HEK293 (cell line): Measurements from ENCODE around the gene ABHD12B.
A peak's percentile ranks its signal among the peaks of the same experiment; 100 is the strongest.

Experiments used
- CTCF ChIA-PET: fragments of 350-600 bp; formaldehyde crosslinking; extraction: SDS; loops from one replicate; lab custom pipeline; 2021; ENCODE audit warnings: antibody characterized with exemption; lab: Yijun Ruan, JAX
- POLR2A ChIA-PET: fragments of 300-600 bp; formaldehyde crosslinking; extraction: SDS; loops from one replicate; lab custom pipeline; 2020; ENCODE audit warnings: antibody characterized with exemption, inconsistent platforms; lab: Yijun Ruan, JAX
- H3K27ac ChIP-seq: fragments of 200-500 bp; sonication (Bioruptor generic); 2 replicates; pipeline ENCODE4 v1.5.1; 2014; ENCODE audit warnings: low read depth, low read length, control low read depth, inconsistent platforms; ENCODE audit errors: extremely low read depth
- H3K36me3 ChIP-seq, 2 experiments: fragments of 200-500 bp in 1 of 2; sonication (Bioruptor generic) in 1 of 2; 1 replicate in 1 of 2; 2 replicates in 1 of 2; pipeline ENCODE4 v1.5.1; 2014 to 2017; ENCODE audit warnings: inconsistent platforms in 2 of 2, low read length in 2 of 2; ENCODE audit not compliant: control insufficient read depth in 2 of 2, insufficient read depth in 1 of 2
- H3K4me1 ChIP-seq: fragments of 200-500 bp; sonication (Bioruptor generic); 2 replicates; pipeline ENCODE4 v1.5.1; 2014; ENCODE audit warnings: mild to moderate bottlenecking, low read length, inconsistent platforms; ENCODE audit not compliant: control insufficient read depth, insufficient read depth
- H3K4me3 ChIP-seq: 2 replicates; pipeline ENCODE4 v1.5.1; 2011; ENCODE audit warnings: low read depth, mild to moderate bottlenecking, control low read depth, low read length, moderate library complexity
- H3K9me3 ChIP-seq: fragments of 200-500 bp; sonication (Bioruptor generic); 2 replicates; pipeline ENCODE4 v1.5.1; 2014; ENCODE audit warnings: low read depth, low read length, inconsistent platforms; ENCODE audit not compliant: control insufficient read depth, insufficient read depth
- EGR2 ChIP-seq: fragments of 450-650 bp; formaldehyde crosslinking; IDR thresholded peaks from 2 replicates; pipeline ENCODE4 v1.5.1; 2016; ENCODE audit warnings: low read depth, missing biosample characterization, missing genetic modification characterization
- GLIS2 ChIP-seq: fragments of 450-650 bp; formaldehyde crosslinking; IDR thresholded peaks from 2 replicates; pipeline ENCODE4 v1.5.1; 2016; ENCODE audit warnings: missing biosample characterization, missing genetic modification characterization
- HIC1 ChIP-seq: fragments of 450-650 bp; formaldehyde crosslinking; IDR thresholded peaks from 2 replicates; pipeline ENCODE4 v1.5.1; 2016; ENCODE audit warnings: missing biosample characterization, missing genetic modification characterization
- KLF7 ChIP-seq: fragments of 450-650 bp; formaldehyde crosslinking; IDR thresholded peaks from 2 replicates; pipeline ENCODE4 v1.5.1; 2016; ENCODE audit warnings: missing biosample characterization, missing genetic modification characterization, borderline replicate concordance
- MZF1 ChIP-seq: fragments of 450-650 bp; formaldehyde crosslinking; IDR thresholded peaks from 2 replicates; pipeline ENCODE4 v1.5.1; 2017; ENCODE audit warnings: missing biosample characterization, missing genetic modification characterization, borderline replicate concordance
- OSR2 ChIP-seq: fragments of 450-650 bp; formaldehyde crosslinking; IDR thresholded peaks from 2 replicates; pipeline ENCODE4 v1.5.1; 2016; ENCODE audit warnings: missing biosample characterization, missing genetic modification characterization
- SP2 ChIP-seq: fragments of 450-650 bp; formaldehyde crosslinking; IDR thresholded peaks from 2 replicates; pipeline ENCODE4 v1.5.1; 2016; ENCODE audit warnings: missing biosample characterization, missing genetic modification characterization
- SP3 ChIP-seq: fragments of 450-650 bp; formaldehyde crosslinking; IDR thresholded peaks from 2 replicates; pipeline ENCODE4 v1.5.1; 2016; ENCODE audit warnings: missing biosample characterization, missing genetic modification characterization
- ZBTB20 ChIP-seq: fragments of 450-650 bp; formaldehyde crosslinking; IDR thresholded peaks from 2 replicates; pipeline ENCODE4 v1.5.1; 2016; ENCODE audit warnings: missing biosample characterization, missing genetic modification characterization
- ZBTB48 ChIP-seq: fragments of 450-650 bp; formaldehyde crosslinking; IDR thresholded peaks from 2 replicates; pipeline ENCODE4 v1.5.1; 2016; ENCODE audit warnings: missing biosample characterization, missing genetic modification characterization
- ZBTB8A ChIP-seq: fragments of 450-650 bp; formaldehyde crosslinking; IDR thresholded peaks from 2 replicates; pipeline ENCODE4 v1.5.1; 2016; ENCODE audit warnings: missing biosample characterization, missing genetic modification characterization
- ZEB2 ChIP-seq: fragments of 450-650 bp; formaldehyde crosslinking; IDR thresholded peaks from 2 replicates; pipeline ENCODE4 v1.5.1; 2016; ENCODE audit warnings: missing biosample characterization, missing genetic modification characterization
- ZFHX2 ChIP-seq: fragments of 450-650 bp; formaldehyde crosslinking; conservative IDR thresholded peaks from 2 replicates; pipeline ENCODE4 v1.5.1; 2016; ENCODE audit warnings: missing biosample characterization, missing genetic modification characterization
- ZFP41 ChIP-seq: fragments of 450-650 bp; formaldehyde crosslinking; IDR thresholded peaks from 2 replicates; pipeline ENCODE4 v1.5.1; 2016; ENCODE audit warnings: missing biosample characterization, missing genetic modification characterization, borderline replicate concordance
- ZNF138 ChIP-seq: fragments of 450-650 bp; formaldehyde crosslinking; IDR thresholded peaks from 2 replicates; pipeline ENCODE4 v1.5.1; 2016; ENCODE audit warnings: missing biosample characterization, missing genetic modification characterization, borderline replicate concordance
- ZNF335 ChIP-seq: fragments of 450-650 bp; formaldehyde crosslinking; conservative IDR thresholded peaks from 2 replicates; pipeline ENCODE4 v1.5.1; 2016; ENCODE audit warnings: missing biosample characterization, missing genetic modification characterization
- ZNF510 ChIP-seq: fragments of 450-650 bp; formaldehyde crosslinking; IDR thresholded peaks from 2 replicates; pipeline ENCODE4 v1.5.1; 2018; ENCODE audit warnings: mild to moderate bottlenecking, missing genetic modification characterization, missing biosample characterization; ENCODE audit not compliant: insufficient replicate concordance
- ZNF558 ChIP-seq: fragments of 450-650 bp; formaldehyde crosslinking; IDR thresholded peaks from 2 replicates; pipeline ENCODE4 v1.5.1; 2016; ENCODE audit warnings: missing biosample characterization, missing genetic modification characterization
- ZNF585B ChIP-seq: fragments of 450-650 bp; formaldehyde crosslinking; IDR thresholded peaks from 2 replicates; pipeline ENCODE4 v1.5.1; 2016; ENCODE audit warnings: missing biosample characterization, missing genetic modification characterization
- ZNF600 ChIP-seq: fragments of 450-650 bp; formaldehyde crosslinking; IDR thresholded peaks from 2 replicates; pipeline ENCODE4 v1.5.1; 2016; ENCODE audit warnings: missing biosample characterization, missing genetic modification characterization
- ZNF701 ChIP-seq: fragments of 450-650 bp; formaldehyde crosslinking; IDR thresholded peaks from 2 replicates; pipeline ENCODE4 v1.5.1; 2016; ENCODE audit warnings: missing biosample characterization, missing genetic modification characterization
- ZNF776 ChIP-seq: fragments of 450-650 bp; formaldehyde crosslinking; IDR thresholded peaks from 2 replicates; pipeline ENCODE4 v1.5.0; 2017; ENCODE audit warnings: missing biosample characterization, missing genetic modification characterization, borderline replicate concordance
- ZNF843 ChIP-seq: fragments of 450-650 bp; formaldehyde crosslinking; IDR thresholded peaks from 2 replicates; pipeline ENCODE4 v1.5.1; 2016; ENCODE audit warnings: missing biosample characterization, missing genetic modification characterization
- TF ChIP-seq, protein P1 (sequence below): fragments of 450-650 bp; formaldehyde crosslinking; IDR thresholded peaks from 2 replicates; pipeline ENCODE4 v1.5.1; 2017; ENCODE audit warnings: missing biosample characterization, missing genetic modification characterization
- TF ChIP-seq, protein P2 (sequence below): fragments of 450-650 bp; formaldehyde crosslinking; IDR thresholded peaks from 2 replicates; pipeline ENCODE4 v1.5.1; 2016; ENCODE audit warnings: missing biosample characterization, missing genetic modification characterization

ABHD12B gene

DNA sequence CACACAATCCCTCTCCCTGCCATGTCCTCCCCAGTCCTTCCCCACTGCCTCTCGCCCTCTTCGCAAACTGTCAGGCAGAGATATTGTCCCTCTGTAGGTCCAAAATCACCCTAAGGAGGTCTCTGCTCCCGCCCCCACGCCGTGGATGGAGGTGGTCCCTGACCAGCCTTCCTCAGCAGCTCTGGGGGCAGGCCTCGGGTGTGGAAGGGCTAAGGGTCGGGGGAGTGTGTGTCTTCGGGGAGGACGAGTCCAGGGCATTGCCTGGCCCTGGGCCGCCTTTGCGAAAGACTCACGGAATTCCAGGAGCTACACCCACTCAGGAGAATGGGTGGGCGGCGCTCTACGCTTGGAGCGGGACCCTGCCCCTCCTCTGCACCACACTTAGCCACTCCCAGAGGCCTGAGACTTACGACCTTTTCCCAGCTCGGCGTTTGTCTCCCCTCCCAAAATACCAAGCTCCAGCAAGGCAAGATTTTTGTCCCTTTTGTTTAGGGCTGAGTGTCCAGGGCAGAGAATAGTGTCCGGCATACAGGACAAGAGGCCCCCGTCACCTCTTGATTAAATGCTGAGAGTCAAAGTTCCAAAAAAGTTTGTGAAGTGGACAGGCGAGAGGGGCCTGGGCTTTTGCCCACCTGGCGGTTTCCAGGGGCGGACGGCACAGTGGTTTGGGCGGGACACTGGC, 71.5 kb downstream of the ABHD12B start:
- H3K36me3 ChIP-seq, result peaks cover 11 to 25% of the 10 kb centered on the region in 2 experiments
- no peaks in the 10 kb centered on the region for H3K9me3 ChIP-seq
- TF ChIP-seq ZNF585B (no peak), OSR2 (tag by site-specific recombination) (no peak), ZBTB48 (tag by site-specific recombination) (peak; percentile 72), ZNF558 (tag by site-specific recombination) (no peak), ZBTB20 (tag by site-specific recombination) (peak; percentile 88), SP3 (peak; percentile 53), ZNF701 (no peak), ZFP41 (tag by site-specific recombination) (no peak), ZNF510 (tag by site-specific recombination) (no peak), EGR2 (peak; percentile 65), ZNF843 (tag by site-specific recombination) (no peak), ZNF335 (tag by site-specific recombination) (peak; percentile 76), MZF1 (tag by site-specific recombination) (peak; percentile 75; the same call in 1 of the 2 replicates), ZNF138 (no peak), GLIS2 (peak; percentile 54), SP2 (tag by site-specific recombination) (peak; percentile 58), KLF7 (tag by site-specific recombination) (0 out of 2 replicates have a peak, but pooled peaks have one; percentile 14), ZBTB8A (no peak; the same call in 1 of the 2 replicates), ZEB2 (tag by site-specific recombination) (0 out of 2 replicates have a peak, but pooled peaks have one; percentile 4), ZNF600 (tag by site-specific recombination) (peak; percentile 79; the same call in 1 of the 2 replicates), ZNF776 (tag by site-specific recombination) (no peak), HIC1 (tag by site-specific recombination) (no peak), ZFHX2 (tag by site-specific recombination) (peak; percentile 86)
- TF ChIP-seq, protein P1, sequence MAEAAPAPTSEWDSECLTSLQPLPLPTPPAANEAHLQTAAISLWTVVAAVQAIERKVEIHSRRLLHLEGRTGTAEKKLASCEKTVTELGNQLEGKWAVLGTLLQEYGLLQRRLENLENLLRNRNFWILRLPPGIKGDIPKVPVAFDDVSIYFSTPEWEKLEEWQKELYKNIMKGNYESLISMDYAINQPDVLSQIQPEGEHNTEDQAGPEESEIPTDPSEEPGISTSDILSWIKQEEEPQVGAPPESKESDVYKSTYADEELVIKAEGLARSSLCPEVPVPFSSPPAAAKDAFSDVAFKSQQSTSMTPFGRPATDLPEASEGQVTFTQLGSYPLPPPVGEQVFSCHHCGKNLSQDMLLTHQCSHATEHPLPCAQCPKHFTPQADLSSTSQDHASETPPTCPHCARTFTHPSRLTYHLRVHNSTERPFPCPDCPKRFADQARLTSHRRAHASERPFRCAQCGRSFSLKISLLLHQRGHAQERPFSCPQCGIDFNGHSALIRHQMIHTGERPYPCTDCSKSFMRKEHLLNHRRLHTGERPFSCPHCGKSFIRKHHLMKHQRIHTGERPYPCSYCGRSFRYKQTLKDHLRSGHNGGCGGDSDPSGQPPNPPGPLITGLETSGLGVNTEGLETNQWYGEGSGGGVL (tag by site-specific recombination), result 0 out of 2 replicates have a peak, but pooled peaks have one; percentile 9
- TF ChIP-seq, protein P2, sequence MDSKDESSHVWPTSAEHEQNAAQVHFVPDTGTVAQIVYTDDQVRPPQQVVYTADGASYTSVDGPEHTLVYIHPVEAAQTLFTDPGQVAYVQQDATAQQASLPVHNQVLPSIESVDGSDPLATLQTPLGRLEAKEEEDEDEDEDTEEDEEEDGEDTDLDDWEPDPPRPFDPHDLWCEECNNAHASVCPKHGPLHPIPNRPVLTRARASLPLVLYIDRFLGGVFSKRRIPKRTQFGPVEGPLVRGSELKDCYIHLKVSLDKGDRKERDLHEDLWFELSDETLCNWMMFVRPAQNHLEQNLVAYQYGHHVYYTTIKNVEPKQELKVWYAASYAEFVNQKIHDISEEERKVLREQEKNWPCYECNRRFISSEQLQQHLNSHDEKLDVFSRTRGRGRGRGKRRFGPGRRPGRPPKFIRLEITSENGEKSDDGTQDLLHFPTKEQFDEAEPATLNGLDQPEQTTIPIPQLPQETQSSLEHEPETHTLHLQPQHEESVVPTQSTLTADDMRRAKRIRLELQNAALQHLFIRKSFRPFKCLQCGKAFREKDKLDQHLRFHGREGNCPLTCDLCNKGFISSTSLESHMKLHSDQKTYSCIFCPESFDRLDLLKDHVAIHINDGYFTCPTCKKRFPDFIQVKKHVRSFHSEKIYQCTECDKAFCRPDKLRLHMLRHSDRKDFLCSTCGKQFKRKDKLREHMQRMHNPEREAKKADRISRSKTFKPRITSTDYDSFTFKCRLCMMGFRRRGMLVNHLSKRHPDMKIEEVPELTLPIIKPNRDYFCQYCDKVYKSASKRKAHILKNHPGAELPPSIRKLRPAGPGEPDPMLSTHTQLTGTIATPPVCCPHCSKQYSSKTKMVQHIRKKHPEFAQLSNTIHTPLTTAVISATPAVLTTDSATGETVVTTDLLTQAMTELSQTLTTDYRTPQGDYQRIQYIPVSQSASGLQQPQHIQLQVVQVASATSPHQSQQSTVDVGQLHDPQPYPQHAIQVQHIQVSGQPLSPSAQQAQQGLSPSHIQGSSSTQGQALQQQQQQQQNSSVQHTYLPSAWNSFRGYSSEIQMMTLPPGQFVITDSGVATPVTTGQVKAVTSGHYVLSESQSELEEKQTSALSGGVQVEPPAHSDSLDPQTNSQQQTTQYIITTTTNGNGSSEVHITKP (tag by site-specific recombination), result peak; percentile 70
- TF ChIP-seq, all 188 proteins: peak for 14
- Histone ChIP-seq H3K27ac (peak overlapping the region; percentile 68; the same call in 1 of the 2 replicates), H3K4me3 (peak overlapping the region; percentile 60), H3K4me1 (peaks cover 3% of the 10 kb centered on the region; the same call in 1 of the 2 replicates)
- ChIA-PET POLR2A (interaction anchor here (1.6 to 2.0 kb wide), 3 partner anchors 12 to 152 kb away, joined by 4 to 10 read pairs (median 7); partner anchors contain the start of gene TRIM9), CTCF (no interaction called here)
